Hematopoietic multipotent progenitor cell (in vitro differentiated cells): ENCODE data around the gene STAU1. TPM values are rescaled to one million over a fixed set of nuclear protein-coding genes. Genes with fewer than 3 reads are reported as not detected.
"Not testable (repeated sequence)": the region's sequence is repeated elsewhere in the genome, so short reads cannot be mapped to it uniquely, and the experiment has no call there.

ENCODE experiments used
- DNase-seq, 3 donors: peaks; one replicate each; pipeline ENCODE4 v3.0.0-alpha.2; 2011 to 2015; ENCODE audit warnings: low read depth in 2 of 3, low spot score in 2 of 3
- total RNA-seq: library from RNA; depleted of rRNA; stranded (reverse); fragments of >200 nt; gene quantifications from one replicate; pipeline ENCODE4 v1.2.3, GENCODE V29; 2012

The STAU1 gene
- 23.2 TPM for total RNA-seq

- DNase-seq: peak; percentile 89 to 96 (median 96)
Observed at GRCh38 chr20:49187851-49188641, at the start of gene STAU1. STAU1 (minus strand) TSS chr20:49188334; CDS start chr20:49166201, 22,133 bp downstream.

- DNase-seq: no peak
Observed at GRCh38 chr20:49237531-49237930, 49.4 kb upstream of the STAU1 start.

DNA sequence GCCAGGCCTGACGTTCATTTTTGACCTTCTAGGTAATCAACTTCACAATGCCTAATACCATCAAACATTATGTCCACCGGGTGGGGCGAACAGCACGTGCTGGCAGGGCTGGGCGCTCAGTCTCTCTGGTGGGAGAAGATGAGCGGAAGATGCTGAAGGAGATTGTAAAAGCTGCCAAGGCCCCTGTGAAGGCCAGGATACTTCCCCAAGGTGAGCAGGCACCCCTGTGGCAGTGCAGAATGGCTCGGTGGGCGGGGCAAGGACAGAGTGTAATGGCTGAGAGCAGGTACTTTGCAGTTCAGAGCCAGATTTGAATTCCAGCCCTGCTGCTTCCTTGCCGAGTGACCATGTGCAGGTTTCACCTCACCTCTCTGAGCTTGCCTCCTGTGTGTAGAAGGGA is 48.2 kb upstream of the STAU1 start:
- DNase-seq: no peak

DNA sequence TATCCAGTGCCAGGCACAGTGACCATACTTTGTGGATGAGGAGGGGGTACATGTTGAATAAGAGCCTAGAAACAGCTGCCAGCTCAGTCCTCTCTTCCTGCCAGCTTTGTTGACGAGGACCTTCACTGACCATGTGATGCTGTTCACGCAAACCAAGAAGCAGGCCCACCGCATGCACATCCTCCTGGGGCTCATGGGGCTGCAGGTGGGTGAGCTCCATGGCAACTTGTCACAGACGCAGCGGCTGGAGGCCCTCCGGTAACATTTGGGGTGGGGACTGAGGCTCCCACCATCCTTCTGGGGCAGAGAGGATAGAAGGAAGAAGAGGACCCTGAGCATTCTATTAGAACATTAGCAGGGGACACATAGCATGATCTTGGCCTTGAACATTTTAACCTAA is 46.7 kb upstream of the STAU1 start:
- no peak for DNase-seq

- no peak for DNase-seq
Observed at GRCh38 chr20:49233226-49233625, 45.1 kb upstream of the STAU1 start.

GRCh38 chr20:49231471-49231870 is 43.3 kb upstream of the STAU1 start:
- no peak for DNase-seq

DNA sequence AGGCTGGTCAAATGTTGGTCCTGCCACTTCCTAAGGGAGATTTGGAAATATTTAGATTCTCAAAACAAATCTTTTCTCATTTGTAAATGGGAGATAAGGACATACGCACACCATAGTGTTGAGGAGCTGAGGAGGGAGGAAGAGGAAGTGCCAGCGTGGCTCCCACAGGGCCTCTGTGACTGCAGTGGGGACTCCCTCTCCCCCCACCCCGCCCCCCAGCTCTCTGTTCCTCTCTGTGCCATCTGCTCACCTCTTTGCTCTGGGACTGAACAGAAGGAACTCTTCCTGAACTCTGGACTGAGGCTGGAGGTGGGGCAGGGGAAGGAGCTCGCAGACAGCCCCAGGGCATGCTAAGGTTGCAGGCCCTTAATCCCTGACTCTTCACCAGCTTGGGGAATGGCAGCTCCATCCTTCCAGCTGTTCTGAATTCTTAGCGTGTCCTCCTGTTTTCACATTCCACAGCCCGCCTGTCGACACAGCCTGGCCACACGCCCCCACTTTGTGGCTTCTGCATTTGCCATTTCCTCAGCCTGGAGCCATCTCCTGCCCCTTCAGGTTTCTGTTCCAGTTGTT is 42.5 kb upstream of the STAU1 start:
- DNase-seq: peak in 2 of 3 donors; percentile 64 to 74

GRCh38 chr20:49230021-49230420 is 41.9 kb upstream of the STAU1 start:
- DNase-seq: peak in 2 of 3 donors; percentile 13 to 36

DNA sequence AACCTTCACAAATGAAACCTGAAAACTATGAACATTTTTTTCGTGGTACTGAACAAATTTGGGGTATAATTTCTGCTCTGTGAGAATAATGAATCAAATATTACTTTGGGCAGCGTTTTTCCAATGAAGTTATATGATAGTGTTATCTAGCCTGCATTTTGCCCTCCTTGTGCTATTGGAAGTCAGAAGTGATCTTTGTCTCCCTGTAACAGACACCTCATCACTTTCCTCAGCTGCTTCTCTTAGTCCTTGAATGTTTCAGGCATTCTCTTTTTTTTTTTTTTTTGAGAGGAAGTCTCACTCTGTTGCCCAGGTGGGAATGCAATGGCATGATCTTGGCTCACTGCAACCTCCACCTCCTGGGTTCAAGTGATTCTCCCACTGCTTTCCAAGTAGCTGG is 41.2 kb upstream of the STAU1 start:
- no peak for DNase-seq

GRCh38 chr20:49228676-49229075 is 40.5 kb upstream of the STAU1 start:
- DNase-seq: no peak

GRCh38 chr20:49225896-49226295 is 37.8 kb upstream of the STAU1 start:
- DNase-seq: no peak

- no peak for DNase-seq
Observed at GRCh38 chr20:49219924-49220831, 32.0 kb upstream of the STAU1 start.

DNA sequence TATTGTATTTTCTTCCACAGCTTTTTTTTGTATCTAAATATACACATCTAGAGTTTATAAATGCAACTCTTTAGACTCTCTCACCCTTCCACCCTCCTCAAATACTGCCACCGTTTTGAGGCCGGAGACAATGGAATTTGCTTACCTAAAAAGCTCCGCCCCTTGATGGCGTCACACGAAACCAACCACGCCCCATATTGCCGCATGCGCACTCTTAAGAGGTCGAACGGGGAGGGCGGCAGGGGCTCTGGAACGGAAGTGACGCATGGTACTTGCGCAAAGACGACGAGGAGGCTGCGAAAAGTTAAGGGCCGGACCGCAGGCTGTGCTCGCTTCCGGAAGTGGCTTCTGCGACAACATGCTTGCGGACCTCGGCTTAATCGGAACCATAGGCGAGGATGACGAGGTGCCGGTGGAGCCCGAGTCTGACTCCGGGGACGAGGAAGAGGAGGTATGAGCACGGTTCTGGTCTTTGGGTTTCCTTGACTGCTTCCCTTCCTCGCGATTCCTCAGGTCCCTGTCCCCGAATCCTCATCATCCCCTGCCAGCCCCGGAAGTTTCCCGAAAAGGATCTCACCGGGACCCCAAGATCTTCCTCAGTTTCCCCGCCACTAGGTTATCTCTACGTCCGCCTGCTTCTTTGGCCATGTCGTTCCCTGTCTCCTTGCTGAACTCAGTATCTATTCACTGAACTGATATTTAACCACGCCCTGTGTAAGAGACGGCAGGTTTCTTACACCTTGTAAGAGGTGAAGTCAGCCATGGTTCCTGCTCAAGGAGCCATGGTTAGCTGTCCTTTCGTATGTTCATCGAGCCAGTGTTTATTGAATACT is 31.2 kb upstream of the STAU1 start, which contains the start of gene DDX27:
DDX27 (plus strand) TSS at position 326 of the 833 bp plus-strand sequence; CDS start at position 359, 33 bp downstream.
- DNase-seq: peak; percentile 96 to 99 (median 98)

GRCh38 chr20:49218739-49219090 is 30.6 kb upstream of the STAU1 start:
- not testable (repeated sequence) for DNase-seq

GRCh38 chr20:49216991-49217578 is 29.0 kb upstream of the STAU1 start:
- DNase-seq: peak; percentile 81 to 90 (median 87)

DNA sequence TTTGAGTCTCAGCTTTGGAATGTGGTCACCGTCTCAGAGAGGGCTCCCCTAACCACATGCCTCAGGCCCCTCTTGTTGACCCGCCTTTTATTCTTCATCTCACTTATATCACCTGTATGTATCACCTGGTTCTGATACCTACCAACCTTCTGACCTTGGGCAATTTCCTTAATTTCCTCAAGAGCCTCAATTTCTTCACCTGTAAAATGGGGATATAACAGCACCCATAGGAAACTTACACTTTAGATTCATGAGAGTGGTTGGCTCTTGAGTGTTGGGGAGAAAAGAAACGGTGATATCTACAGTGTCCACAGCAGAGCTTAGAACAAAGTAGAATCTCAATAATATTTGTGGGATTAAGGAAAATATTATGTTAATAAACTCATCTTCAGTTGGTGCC is 27.1 kb upstream of the STAU1 start:
- DNase-seq: no peak

DNA sequence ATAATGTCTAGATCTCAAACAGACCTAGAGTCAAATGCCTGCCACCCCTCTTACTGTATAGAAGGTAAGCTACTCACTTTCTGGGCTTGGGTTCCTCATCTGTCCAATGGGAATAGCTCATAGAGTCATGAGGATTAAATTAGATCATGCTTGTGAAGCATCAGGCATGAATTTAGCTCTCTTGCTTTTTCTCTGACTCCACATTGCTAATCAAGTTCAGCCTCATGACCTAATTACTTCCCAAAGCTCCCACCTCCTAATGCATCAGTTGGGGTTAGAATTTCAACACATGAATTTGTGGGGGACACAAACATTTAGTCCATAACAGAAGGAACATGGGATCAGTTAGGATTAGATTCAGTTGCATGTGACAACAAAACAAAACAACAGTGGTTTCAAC is 26.4 kb upstream of the STAU1 start:
- no peak for DNase-seq

GRCh38 chr20:49210757-49211110 is 22.6 kb upstream of the STAU1 start:
- DNase-seq: no peak

- DNase-seq: no peak
Observed at GRCh38 chr20:49210101-49210756, 22.1 kb upstream of the STAU1 start.

DNA sequence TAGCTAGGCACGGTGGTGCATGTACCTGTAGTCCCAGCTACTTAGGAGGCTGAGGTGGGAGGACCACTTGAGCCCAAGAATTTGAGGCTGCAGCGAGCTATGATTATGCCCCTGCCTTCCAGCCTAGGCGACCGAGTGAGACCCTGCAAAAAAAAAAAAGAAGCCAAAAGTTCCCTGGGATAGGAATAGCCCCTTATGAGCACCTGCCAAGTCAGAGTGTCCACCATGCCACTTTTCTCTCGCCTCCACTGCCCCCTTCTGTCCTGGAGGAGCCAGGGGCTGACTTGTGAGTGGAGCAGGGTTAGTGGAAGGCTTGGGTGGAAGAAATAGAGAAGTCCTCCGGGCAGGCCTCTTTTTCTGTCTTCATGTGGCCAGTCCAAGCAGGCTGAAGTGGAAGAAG is 18.9 kb upstream of the STAU1 start:
- peak in 1 of 3 donors; percentile 36 for DNase-seq
